ENCODE measurements around the gene RPUSD3. TPM values are rescaled to one million over a fixed set of nuclear protein-coding genes. Genes with fewer than 3 reads are reported as not detected.

Gene RPUSD3
- total RNA-seq, 2 donors from 2014 or later, result 56.9 to 67.1 TPM

DNA sequence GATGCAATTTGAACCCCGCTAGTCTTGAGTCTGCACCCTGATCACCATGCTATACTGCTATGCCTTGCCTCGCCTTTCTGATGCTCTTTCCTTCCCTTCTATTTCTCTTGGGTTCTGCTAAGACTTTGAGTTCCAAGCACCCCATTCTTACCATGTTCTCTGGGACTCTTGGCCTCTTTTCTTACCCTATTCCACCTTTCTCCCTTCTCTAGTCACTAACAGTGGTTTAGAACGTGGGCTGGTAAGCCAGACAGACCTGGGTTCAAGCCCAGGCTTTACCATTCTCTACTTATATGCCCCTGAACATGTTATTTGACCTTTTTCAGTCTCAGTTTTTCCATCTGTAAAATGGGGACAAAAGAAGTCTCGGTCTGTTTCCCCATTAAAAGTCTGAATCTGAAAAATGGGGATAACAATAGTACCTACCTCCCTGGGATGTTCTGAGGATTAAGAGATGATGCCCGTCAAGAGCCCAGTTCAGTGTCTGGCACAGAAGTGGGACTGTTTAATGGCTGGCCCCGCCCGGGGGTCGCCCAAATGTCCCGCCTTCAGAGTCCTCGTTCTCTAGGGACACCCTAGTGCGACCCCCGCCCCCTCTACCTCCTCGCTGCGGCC lies 51.9 kb downstream of the RPUSD3 start:
- H3K36me3 ChIP-seq (ENCODE audit: control insufficient read depth, insufficient read depth, low read length), result peaks cover 47% of the 10 kb centered on the region
- no peaks in the 10 kb centered on the region for H3K4me1 ChIP-seq (ENCODE audit: control insufficient read depth, insufficient read depth, low read length)
- H3K4me3 ChIP-seq (ENCODE audit: low read length), result peak overlapping the region; percentile 90
- TF ChIP-seq CTCF (conservative IDR thresholded peaks at IDR 0.05), result no peak
- Mint-ChIP-seq H3K36me3 (ENCODE audit: low read depth) (peaks cover 46% of the 10 kb centered on the region), H3K4me1 (peaks cover 11% of the 10 kb centered on the region), H3K4me3 (peak overlapping the region; percentile 92), H3K27me3 (ENCODE audit: insufficient read depth) (no peaks in the 10 kb centered on the region), H3K9me3 (no peaks in the 10 kb centered on the region), H3K27ac (peak overlapping the region; percentile 100)
- 18 to 62% methylated on average over 4 to 14 of the region's 14 CpGs for WGBS, 2 experiments (ENCODE audit: insufficient coverage in 1 of 2, insufficient read length in 1 of 2)
- no peaks in the 10 kb centered on the region for H3K27me3 ChIP-seq (ENCODE audit: control insufficient read depth, insufficient read depth, low read length, poor library complexity, severe bottlenecking)
- H3K9me3 ChIP-seq (ENCODE audit: control insufficient read depth, low read length), result no peaks in the 10 kb centered on the region
- H3K27ac ChIP-seq (ENCODE audit: low read depth, low read length), result peak overlapping the region; percentile 99
- DNase-seq, result no peak
- H3K9ac ChIP-seq (ENCODE audit: extremely low read depth, low read length, poor library complexity, severe bottlenecking), result peak overlapping the region; percentile 95

- Mint-ChIP-seq H3K4me1 (peaks cover 11% of the 10 kb centered on the region), H3K27me3 (ENCODE audit: insufficient read depth) (no peaks in the 10 kb centered on the region), H3K36me3 (ENCODE audit: low read depth) (peaks cover 49% of the 10 kb centered on the region), H3K9me3 (no peaks in the 10 kb centered on the region), H3K27ac (no peak overlapping the region), H3K4me3 (peak overlapping the region; percentile 92)
- Histone ChIP-seq H3K27ac (ENCODE audit: low read depth, low read length) (no peak overlapping the region), H3K4me1 (ENCODE audit: control insufficient read depth, insufficient read depth, low read length) (no peaks in the 10 kb centered on the region), H3K9me3 (ENCODE audit: control insufficient read depth, low read length) (no peaks in the 10 kb centered on the region), H3K36me3 (ENCODE audit: control insufficient read depth, insufficient read depth, low read length) (peaks cover 53% of the 10 kb centered on the region), H3K4me3 (ENCODE audit: low read length) (peak overlapping the region; percentile 90), H3K27me3 (ENCODE audit: control insufficient read depth, insufficient read depth, low read length, poor library complexity, severe bottlenecking) (no peaks in the 10 kb centered on the region), H3K9ac (ENCODE audit: extremely low read depth, low read length, poor library complexity, severe bottlenecking) (no peak overlapping the region)
- DNase-seq, result no peak
- TF ChIP-seq CTCF (conservative IDR thresholded peaks at IDR 0.05), result no peak
- WGBS, 2 experiments (ENCODE audit: insufficient coverage in 1 of 2, insufficient read length in 1 of 2), result 94 to 98% methylated on average over 11 of the region's 11 CpGs
Measured at GRCh38 chr3:9791127-9791526, 52.7 kb downstream of the RPUSD3 start.

Other genes with a start within 250 kb of the RPUSD3 start
- gene MTMR14, start 194.5 kb downstream of the RPUSD3 start, total RNA-seq, result 10 to 100 TPM; 41.8 to 47.9 TPM
- under 1 TPM; 0.15 to 0.62 TPM for gene CPNE9, start 140.2 kb downstream of the RPUSD3 start, total RNA-seq
- gene BRPF1, start 112.3 kb downstream of the RPUSD3 start, total RNA-seq, result 10 to 100 TPM; 22.7 to 28.5 TPM
- 10 to 100 TPM; 28.6 to 34.0 TPM for gene OGG1, start 94.1 kb downstream of the RPUSD3 start, total RNA-seq
- 10 to 100 TPM; 10.1 to 13.3 TPM for gene CAMK1, start 74.1 kb downstream of the RPUSD3 start, total RNA-seq
- 10 to 100 TPM; 52.4 to 62.0 TPM for gene TADA3, start 51.5 kb downstream of the RPUSD3 start, total RNA-seq
- 100 to 1,000 TPM; 150 to 153 TPM for gene ARPC4, start 50.9 kb downstream of the RPUSD3 start, total RNA-seq
- gene TTLL3, start 33.7 kb downstream of the RPUSD3 start, total RNA-seq, result 10 to 100 TPM; 21.6 to 35.0 TPM
- gene CIDEC, start 36.2 kb upstream of the RPUSD3 start, total RNA-seq, result not detected
- gene JAGN1, start 46.6 kb upstream of the RPUSD3 start, total RNA-seq, result 10 to 100 TPM; 21.9 to 29.1 TPM
- 1 to 10 TPM; 1.2 to 1.6 TPM for gene IL17RE, start 58.8 kb upstream of the RPUSD3 start, total RNA-seq
- gene IL17RC, start 73.1 kb upstream of the RPUSD3 start, total RNA-seq, result 10 to 100 TPM; 15.7 to 19.0 TPM
- gene CRELD1, start 89.8 kb upstream of the RPUSD3 start, total RNA-seq, result 10 to 100 TPM; 35.7 to 43.2 TPM
- 10 to 100 TPM in 1 of 2 donors, 1 to 10 TPM in 1; 7.4 to 11.3 TPM for gene PRRT3, start 108.4 kb upstream of the RPUSD3 start, total RNA-seq
- 10 to 100 TPM; 35.6 to 45.3 TPM for gene EMC3, start 142.8 kb upstream of the RPUSD3 start, total RNA-seq
- gene FANCD2, start 182.4 kb upstream of the RPUSD3 start, total RNA-seq, result 10 to 100 TPM; 56.0 to 79.9 TPM

Data from endodermal cell (in vitro differentiated cells).